D721Med (cell line): ENCODE results near the gene ADO.

Experiments
- DNase-seq: peaks from one replicate; pipeline ENCODE4 v3.0.0; 2011; ENCODE audit warnings: low spot score; ENCODE audit not compliant: insufficient read length
- FAIRE-seq: peaks from 2 replicates; lab custom pipeline; 2011; peaks lifted over from hg19 to GRCh38; lab: Jason Lieb, UNC
- CTCF ChIP-seq: IDR thresholded peaks from 2 replicates; pipeline ENCODE4 v1.5.1; 2012; ENCODE audit warnings: mild to moderate bottlenecking, control low read depth; ENCODE audit not compliant: insufficient read depth; ENCODE audit errors: missing control alignments

The ADO gene

GRCh38 chr10:62842983-62843382 lies 38.5 kb downstream of the ADO start:
- no peak for DNase-seq
- no peak for TF ChIP-seq CTCF
- FAIRE-seq: no peak

GRCh38 chr10:62843600-62843999 lies 39.1 kb downstream of the ADO start:
- no peak for TF ChIP-seq CTCF
- DNase-seq: no peak
- FAIRE-seq: no peak

- FAIRE-seq (no peak), DNase-seq (no peak)
- no peak for TF ChIP-seq CTCF
Measured at GRCh38 chr10:62844280-62845011, 39.9 kb downstream of the ADO start.

GRCh38 chr10:62847433-62847832 lies 42.9 kb downstream of the ADO start:
- FAIRE-seq (no peak), DNase-seq (no peak)
- TF ChIP-seq CTCF: no peak

GRCh38 chr10:62850646-62851045 lies 46.1 kb downstream of the ADO start:
- DNase-seq (no peak), FAIRE-seq (no peak)
- no peak for TF ChIP-seq CTCF

GRCh38 chr10:62851442-62851841 lies 46.9 kb downstream of the ADO start:
- DNase-seq (no peak), FAIRE-seq (no peak)
- peak; percentile 2 for TF ChIP-seq CTCF

- no peak for FAIRE-seq
- no peak for TF ChIP-seq CTCF
- no peak for DNase-seq
Measured at GRCh38 chr10:62852961-62853702, 48.6 kb downstream of the ADO start.
